GM11168 (cell line): ENCODE measurements around the gene RASAL1.

Experiments used
- in situ Hi-C: fragments of 300-500 bp; cut with MboI; formaldehyde crosslinking; loops from one replicate; pipeline ENCODE4 v1.12.0; 2022; ENCODE audit warnings: low sequenced_read_pairs; ENCODE audit not compliant: unreplicated experiment

The RASAL1 gene

GRCh38 chr12:113163030-113163360, 27.4 kb upstream of the RASAL1 start:
- in situ Hi-C loops: no loop called here

GRCh38 chr12:113162102-113163029, 26.8 kb upstream of the RASAL1 start:
- in situ Hi-C loops: no loop called here

- in situ Hi-C loops: no loop called here
Measured at GRCh38 chr12:113161415-113162016, 26.0 kb upstream of the RASAL1 start.

- in situ Hi-C loops: loop anchor here (5.0 kb wide), 1 partner anchor 113 kb away; no protein-coding TSS in a partner anchor
Measured at GRCh38 chr12:113159937-113160336, 24.4 kb upstream of the RASAL1 start.

- in situ Hi-C loops: loop anchor here (5.0 kb wide), 1 partner anchor 111 kb away; no protein-coding TSS in a partner anchor
Measured at GRCh38 chr12:113158439-113159203, 23.1 kb upstream of the RASAL1 start.

- in situ Hi-C loops: loop anchor here (5.0 kb wide), 1 partner anchor 110 kb away; no protein-coding TSS in a partner anchor
Measured at GRCh38 chr12:113157218-113157859, 21.8 kb upstream of the RASAL1 start.

- in situ Hi-C loops: loop anchor here (5.0 kb wide), 1 partner anchor 108 kb away; no protein-coding TSS in a partner anchor
Measured at GRCh38 chr12:113155646-113156045, 20.1 kb upstream of the RASAL1 start.

GRCh38 chr12:113155060-113155459, 19.5 kb upstream of the RASAL1 start:
- in situ Hi-C loops: loop anchor here (5.0 kb wide), 1 partner anchor 108 kb away; no protein-coding TSS in a partner anchor

GRCh38 chr12:113154351-113154973, 18.9 kb upstream of the RASAL1 start:
- in situ Hi-C loops: no loop called here

- in situ Hi-C loops: no loop called here
Measured at GRCh38 chr12:113152835-113153814, 17.6 kb upstream of the RASAL1 start.

- in situ Hi-C loops: no loop called here
Measured at GRCh38 chr12:113152196-113152834, 16.8 kb upstream of the RASAL1 start.

GRCh38 chr12:113151655-113152054, 16.1 kb upstream of the RASAL1 start:
- in situ Hi-C loops: no loop called here

GRCh38 chr12:113149361-113150150, 14.0 kb upstream of the RASAL1 start, which contains the start of gene CFAP73:
Gene CFAP73, plus strand, starts transcription at chr12:113149724. Its CDS starts 134 bp downstream, at chr12:113149858.
- in situ Hi-C loops: no loop called here

GRCh38 chr12:113146999-113147398, 11.4 kb upstream of the RASAL1 start:
- in situ Hi-C loops: no loop called here

- in situ Hi-C loops: no loop called here
Measured at GRCh38 chr12:113145720-113146551, 10.4 kb upstream of the RASAL1 start.

GRCh38 chr12:113144806-113145205, 9.2 kb upstream of the RASAL1 start:
- in situ Hi-C loops: no loop called here
